HepG2 (cell line): ENCODE results near the gene PCDH10.

ENCODE experiments used
- CTCF ChIP-seq: sonication (generic); formaldehyde crosslinking; IDR thresholded peaks from 2 replicates; pipeline ENCODE4 v1.5.0; 2020; ENCODE audit warnings: mild to moderate bottlenecking, missing genetic modification reagents, moderate library complexity
- ZNF670 ChIP-seq: sonication (generic); formaldehyde crosslinking; IDR thresholded peaks from 2 replicates; pipeline ENCODE4 v1.8.0; 2022; ENCODE audit warnings: mild to moderate bottlenecking, missing genetic modification reagents, borderline replicate concordance

GRCh38 chr4:133152831-133153481 lies 3.9 kb downstream of the PCDH10 start:
- TF ChIP-seq CTCF: no peak
- TF ChIP-seq ZNF670 (CRISPR knock-in tag): no peak
